ENCODE results near the gene KCNAB1. TPM values are rescaled to one million over a fixed set of nuclear protein-coding genes. Genes with fewer than 3 reads are reported as not detected.

KCNAB1 gene
- total RNA-seq, 2 donors from 2014 or later, result 0.49 to 0.81 TPM

GRCh38 chr3:156483961-156484787, 363.8 kb downstream of the KCNAB1 start:
- H3K4me3 ChIP-seq (ENCODE audit: low read length), result no peak overlapping the region
- H3K27me3 Mint-ChIP-seq (ENCODE audit: insufficient read depth), result no peaks in the 10 kb centered on the region
- H3K9me3 ChIP-seq (ENCODE audit: control insufficient read depth, low read length), result no peaks in the 10 kb centered on the region
- H3K36me3 ChIP-seq (ENCODE audit: control insufficient read depth, insufficient read depth, low read length), result no peaks in the 10 kb centered on the region
- no peak overlapping the region for H3K27ac Mint-ChIP-seq
- H3K4me1 ChIP-seq (ENCODE audit: control insufficient read depth, insufficient read depth, low read length), result no peaks in the 10 kb centered on the region
- H3K36me3 Mint-ChIP-seq (ENCODE audit: low read depth), result no peaks in the 10 kb centered on the region
- no peak overlapping the region for H3K9ac ChIP-seq (ENCODE audit: extremely low read depth, low read length, poor library complexity, severe bottlenecking)
- WGBS, 2 experiments (ENCODE audit: insufficient coverage in 1 of 2, insufficient read length in 1 of 2), result 60 to 79% methylated on average over 2 to 6 of the region's 6 CpGs
- no peak overlapping the region for H3K27ac ChIP-seq (ENCODE audit: low read depth, low read length)
- no peak overlapping the region for H3K4me3 Mint-ChIP-seq
- no peak for DNase-seq
- no peaks in the 10 kb centered on the region for H3K9me3 Mint-ChIP-seq
- TF ChIP-seq CTCF (conservative IDR thresholded peaks at IDR 0.05), result no peak
- H3K4me1 Mint-ChIP-seq, result no peaks in the 10 kb centered on the region
- H3K27me3 ChIP-seq (ENCODE audit: control insufficient read depth, insufficient read depth, low read length, poor library complexity, severe bottlenecking), result no peaks in the 10 kb centered on the region

GRCh38 chr3:156488767-156489166, 368.4 kb downstream of the KCNAB1 start:
- no peak for DNase-seq
- 96 to 97% methylated on average over 3 of the region's 3 CpGs for WGBS, 2 experiments (ENCODE audit: insufficient coverage in 1 of 2, insufficient read length in 1 of 2)
- Mint-ChIP-seq H3K27me3 (ENCODE audit: insufficient read depth) (no peaks in the 10 kb centered on the region), H3K27ac (no peak overlapping the region), H3K4me1 (no peaks in the 10 kb centered on the region), H3K9me3 (no peaks in the 10 kb centered on the region), H3K4me3 (no peak overlapping the region), H3K36me3 (ENCODE audit: low read depth) (no peaks in the 10 kb centered on the region)
- Histone ChIP-seq H3K9me3 (ENCODE audit: control insufficient read depth, low read length) (no peaks in the 10 kb centered on the region), H3K9ac (ENCODE audit: extremely low read depth, low read length, poor library complexity, severe bottlenecking) (no peak overlapping the region), H3K36me3 (ENCODE audit: control insufficient read depth, insufficient read depth, low read length) (no peaks in the 10 kb centered on the region), H3K4me3 (ENCODE audit: low read length) (no peak overlapping the region), H3K27me3 (ENCODE audit: control insufficient read depth, insufficient read depth, low read length, poor library complexity, severe bottlenecking) (no peaks in the 10 kb centered on the region), H3K27ac (ENCODE audit: low read depth, low read length) (no peak overlapping the region), H3K4me1 (ENCODE audit: control insufficient read depth, insufficient read depth, low read length) (no peaks in the 10 kb centered on the region)
- TF ChIP-seq CTCF (conservative IDR thresholded peaks at IDR 0.05), result no peak

- Mint-ChIP-seq H3K4me1 (peaks cover 2% of the 10 kb centered on the region), H3K27ac (no peak overlapping the region), H3K27me3 (ENCODE audit: insufficient read depth) (no peaks in the 10 kb centered on the region), H3K36me3 (ENCODE audit: low read depth) (no peaks in the 10 kb centered on the region), H3K4me3 (no peak overlapping the region), H3K9me3 (no peaks in the 10 kb centered on the region)
- WGBS, 2 experiments (ENCODE audit: insufficient coverage in 1 of 2, insufficient read length in 1 of 2), result 88 to 97% methylated on average over 1 of the region's 1 CpG
- H3K27ac ChIP-seq (ENCODE audit: low read depth, low read length), result no peak overlapping the region
- no peak for TF ChIP-seq CTCF (conservative IDR thresholded peaks at IDR 0.05)
- no peak overlapping the region for H3K9ac ChIP-seq (ENCODE audit: extremely low read depth, low read length, poor library complexity, severe bottlenecking)
- H3K4me1 ChIP-seq (ENCODE audit: control insufficient read depth, insufficient read depth, low read length), result no peaks in the 10 kb centered on the region
- no peak overlapping the region for H3K4me3 ChIP-seq (ENCODE audit: low read length)
- DNase-seq, result no peak
- no peaks in the 10 kb centered on the region for H3K9me3 ChIP-seq (ENCODE audit: control insufficient read depth, low read length)
- no peaks in the 10 kb centered on the region for H3K36me3 ChIP-seq (ENCODE audit: control insufficient read depth, insufficient read depth, low read length)
- no peaks in the 10 kb centered on the region for H3K27me3 ChIP-seq (ENCODE audit: control insufficient read depth, insufficient read depth, low read length, poor library complexity, severe bottlenecking)
Measured at GRCh38 chr3:156489462-156489911, 369.1 kb downstream of the KCNAB1 start.

All from endodermal cell (in vitro differentiated cells).